ENCODE data around the gene APOE. TPM values are rescaled to one million over a fixed set of nuclear protein-coding genes. Genes with fewer than 3 reads are reported as not detected.

The APOE gene
- total and polyA plus RNA-seq, 4 donors: 80.8 to 1,011 (median 206) TPM

DNA sequence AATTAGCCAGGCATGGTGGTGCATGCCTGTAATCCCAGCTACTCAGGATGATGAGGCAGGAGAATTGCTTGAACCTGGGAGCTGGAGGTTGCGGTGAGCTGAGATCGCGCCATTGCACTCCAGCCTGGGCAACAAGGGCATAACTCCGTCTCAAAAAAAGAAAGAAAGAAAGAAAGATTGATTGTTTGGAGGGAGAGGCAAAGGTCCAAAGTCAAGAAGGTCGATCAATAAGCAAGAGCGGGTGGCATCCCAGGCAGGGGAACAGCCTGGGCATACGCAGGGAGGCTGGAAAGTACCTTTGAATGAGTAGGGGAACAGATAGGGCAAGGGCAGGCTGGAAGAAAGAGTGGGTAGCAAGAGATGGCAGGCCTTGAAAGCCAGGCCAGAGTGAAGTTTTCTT, 24.5 kb downstream of the APOE start:
- ATAC-seq (ENCODE audit: insufficient read depth, low FRiP score) (no peak), DNase-seq (no peak)
- Histone ChIP-seq H3K9me3 (ENCODE audit: control insufficient read depth in 4 of 4, insufficient read depth in 3 of 4, low read length in 3 of 4) (no peaks in the 10 kb centered on the region), H3K9ac (ENCODE audit: insufficient read depth in 1 of 2, low read length in 2 of 2) (no peak overlapping the region), H3K4me1 (ENCODE audit: control insufficient read depth in 5 of 5, insufficient read depth in 5 of 5, low read length in 5 of 5) (peaks cover 0 to 27% (median 7%) of the 10 kb centered on the region in 5 donors), H3K4me3 (no peak overlapping the region), H3K36me3 (ENCODE audit: control insufficient read depth in 4 of 4, insufficient read depth in 4 of 4, low read length in 4 of 4) (no peaks in the 10 kb centered on the region), H3K27me3 (ENCODE audit: control insufficient read depth in 3 of 3, insufficient read depth in 3 of 3, low read length in 2 of 3) (no peaks in the 10 kb centered on the region), H3K27ac (ENCODE audit: low read depth in 1 of 2, low read length in 1 of 2) (no peak overlapping the region)
- 86 to 91% methylated on average over 7 of the region's 7 CpGs for WGBS, 2 donors
- TF ChIP-seq, protein P1, sequence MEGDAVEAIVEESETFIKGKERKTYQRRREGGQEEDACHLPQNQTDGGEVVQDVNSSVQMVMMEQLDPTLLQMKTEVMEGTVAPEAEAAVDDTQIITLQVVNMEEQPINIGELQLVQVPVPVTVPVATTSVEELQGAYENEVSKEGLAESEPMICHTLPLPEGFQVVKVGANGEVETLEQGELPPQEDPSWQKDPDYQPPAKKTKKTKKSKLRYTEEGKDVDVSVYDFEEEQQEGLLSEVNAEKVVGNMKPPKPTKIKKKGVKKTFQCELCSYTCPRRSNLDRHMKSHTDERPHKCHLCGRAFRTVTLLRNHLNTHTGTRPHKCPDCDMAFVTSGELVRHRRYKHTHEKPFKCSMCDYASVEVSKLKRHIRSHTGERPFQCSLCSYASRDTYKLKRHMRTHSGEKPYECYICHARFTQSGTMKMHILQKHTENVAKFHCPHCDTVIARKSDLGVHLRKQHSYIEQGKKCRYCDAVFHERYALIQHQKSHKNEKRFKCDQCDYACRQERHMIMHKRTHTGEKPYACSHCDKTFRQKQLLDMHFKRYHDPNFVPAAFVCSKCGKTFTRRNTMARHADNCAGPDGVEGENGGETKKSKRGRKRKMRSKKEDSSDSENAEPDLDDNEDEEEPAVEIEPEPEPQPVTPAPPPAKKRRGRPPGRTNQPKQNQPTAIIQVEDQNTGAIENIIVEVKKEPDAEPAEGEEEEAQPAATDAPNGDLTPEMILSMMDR (IDR thresholded peaks at IDR 0.05; ENCODE audit: control extremely low read depth, extremely low read depth): no peak

DNA sequence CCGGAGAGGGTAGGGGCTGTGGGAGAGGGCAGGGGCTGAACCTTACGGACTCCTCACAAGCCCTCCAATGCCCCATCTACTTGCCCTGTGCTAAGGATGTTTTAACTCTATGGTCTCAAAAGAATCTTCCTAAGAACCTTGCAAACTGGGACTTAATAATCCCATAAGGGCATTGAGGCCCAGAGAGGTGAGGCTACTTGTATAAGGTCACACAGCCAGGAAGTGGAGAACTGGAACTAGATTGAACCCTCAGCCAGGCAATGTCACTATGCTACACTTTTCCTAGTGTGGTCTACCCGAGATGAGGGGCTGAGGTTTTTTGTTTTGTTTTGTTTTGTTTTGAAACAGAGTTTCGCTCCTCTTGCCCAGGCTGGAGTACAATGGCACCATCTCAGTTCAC, 25.9 kb downstream of the APOE start:
- H3K27me3 ChIP-seq (ENCODE audit: control insufficient read depth in 3 of 3, insufficient read depth in 3 of 3, low read length in 2 of 3): no peaks in the 10 kb centered on the region
- no peak overlapping the region for H3K9ac ChIP-seq (ENCODE audit: insufficient read depth in 1 of 2, low read length in 2 of 2)
- H3K4me1 ChIP-seq (ENCODE audit: control insufficient read depth in 5 of 5, insufficient read depth in 5 of 5, low read length in 5 of 5): peaks cover 0 to 14% (median 3%) of the 10 kb centered on the region in 5 donors
- no peak overlapping the region for H3K27ac ChIP-seq (ENCODE audit: low read depth in 1 of 2, low read length in 1 of 2)
- TF ChIP-seq, protein P1 (IDR thresholded peaks at IDR 0.05; ENCODE audit: control extremely low read depth, extremely low read depth): no peak
- ATAC-seq (ENCODE audit: insufficient read depth, low FRiP score): no peak
- WGBS, 2 donors: 92 to 94% methylated on average over 4 of the region's 4 CpGs
- no peaks in the 10 kb centered on the region for H3K9me3 ChIP-seq (ENCODE audit: control insufficient read depth in 4 of 4, insufficient read depth in 3 of 4, low read length in 3 of 4)
- no peak overlapping the region for H3K4me3 ChIP-seq
- no peak for DNase-seq
- H3K36me3 ChIP-seq (ENCODE audit: control insufficient read depth in 4 of 4, insufficient read depth in 4 of 4, low read length in 4 of 4): no peaks in the 10 kb centered on the region

DNA sequence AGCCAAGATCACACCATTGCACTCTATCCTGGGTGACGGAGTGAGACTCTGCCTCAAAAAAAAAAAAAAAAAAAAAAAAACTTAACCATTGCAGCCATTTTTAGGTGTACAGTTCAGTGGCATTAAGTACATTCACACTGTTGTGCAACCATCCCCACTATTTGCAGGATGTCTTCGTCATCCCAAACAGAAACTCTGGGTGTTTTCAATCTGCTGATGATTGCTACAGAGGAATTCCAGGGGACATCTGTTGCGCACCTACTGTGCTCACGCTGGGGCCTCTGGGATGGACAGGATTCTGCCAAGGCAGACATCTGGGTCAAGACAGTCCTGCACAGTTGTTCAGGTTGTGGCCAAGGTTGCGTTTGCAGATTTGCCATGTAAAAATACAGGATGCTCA, 34.1 kb downstream of the APOE start:
- no peak overlapping the region for H3K9ac ChIP-seq (ENCODE audit: insufficient read depth in 1 of 2, low read length in 2 of 2)
- no peaks in the 10 kb centered on the region for H3K36me3 ChIP-seq (ENCODE audit: control insufficient read depth in 4 of 4, insufficient read depth in 4 of 4, low read length in 4 of 4)
- no peak overlapping the region for H3K27ac ChIP-seq (ENCODE audit: low read depth in 1 of 2, low read length in 1 of 2)
- no peak overlapping the region for H3K4me3 ChIP-seq
- TF ChIP-seq, protein P1 (IDR thresholded peaks at IDR 0.05; ENCODE audit: control extremely low read depth, extremely low read depth): no peak
- WGBS, 2 donors: 64 to 66% methylated on average over 5 of the region's 5 CpGs
- peaks cover 0 to 2% (median 0%) of the 10 kb centered on the region in 5 donors for H3K4me1 ChIP-seq (ENCODE audit: control insufficient read depth in 5 of 5, insufficient read depth in 5 of 5, low read length in 5 of 5)
- no peak for DNase-seq
- H3K9me3 ChIP-seq (ENCODE audit: control insufficient read depth in 4 of 4, insufficient read depth in 3 of 4, low read length in 3 of 4): no peaks in the 10 kb centered on the region
- H3K27me3 ChIP-seq (ENCODE audit: control insufficient read depth in 3 of 3, insufficient read depth in 3 of 3, low read length in 2 of 3): no peaks in the 10 kb centered on the region
- ATAC-seq (ENCODE audit: insufficient read depth, low FRiP score): no peak

DNA sequence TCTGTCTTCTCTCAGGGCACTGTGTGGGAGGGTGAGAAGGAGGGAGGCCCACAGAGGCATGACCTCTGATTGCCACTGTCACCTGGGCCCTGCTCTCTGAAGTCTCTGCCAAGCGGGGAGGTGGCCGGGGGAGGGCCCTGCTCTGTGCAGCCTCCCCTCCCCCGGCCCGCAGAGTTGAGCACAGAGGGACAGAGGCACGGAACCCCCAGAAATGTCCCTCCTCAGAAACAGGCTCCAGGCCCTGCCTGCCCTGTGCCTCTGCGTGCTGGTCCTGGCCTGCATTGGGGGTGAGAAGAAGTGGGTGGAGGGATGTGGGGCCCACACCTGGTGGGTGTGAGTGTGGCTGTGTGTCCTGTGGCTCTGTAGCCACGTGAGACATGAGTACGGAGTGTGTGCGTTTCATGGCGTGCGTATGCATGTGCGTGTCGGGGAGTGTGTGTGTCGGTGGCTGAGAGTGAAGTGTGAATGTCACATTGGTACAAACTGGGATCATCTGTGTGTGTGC, 36.5 kb downstream of the APOE start, which contains the start of gene APOC4:
Gene APOC4 (plus strand): TSS at position 171 of the 505 bp plus-strand sequence. CDS start 41 bp downstream, at position 212.
- H3K9ac ChIP-seq (ENCODE audit: insufficient read depth in 1 of 2, low read length in 2 of 2): no peak within 1 kb of the TSS
- 85 to 88% methylated on average over 14 of the region's 14 CpGs for WGBS, 2 donors
- no peak for DNase-seq

More for the DNA sequence above, 36.5 kb downstream of the APOE start, which contains the start of gene APOC4:
- Histone ChIP-seq H3K27ac (ENCODE audit: low read depth in 1 of 2, low read length in 1 of 2) (no peak within 1 kb of the TSS), H3K27me3 (ENCODE audit: control insufficient read depth in 3 of 3, insufficient read depth in 3 of 3, low read length in 2 of 3) (no peaks in the 10 kb centered on the region), H3K4me3 (no peak within 1 kb of the TSS), H3K36me3 (ENCODE audit: control insufficient read depth in 4 of 4, insufficient read depth in 4 of 4, low read length in 4 of 4) (no peaks in the 10 kb centered on the region), H3K4me1 (ENCODE audit: control insufficient read depth in 5 of 5, insufficient read depth in 5 of 5, low read length in 5 of 5) (peaks cover 0 to 1% (median 0%) of the 10 kb centered on the region in 5 donors), H3K9me3 (ENCODE audit: control insufficient read depth in 4 of 4, insufficient read depth in 3 of 4, low read length in 3 of 4) (no peaks in the 10 kb centered on the region)
- no peak for ATAC-seq (ENCODE audit: insufficient read depth, low FRiP score)
- TF ChIP-seq, protein P1 (IDR thresholded peaks at IDR 0.05; ENCODE audit: control extremely low read depth, extremely low read depth): no peak
